HL-60 (cell line): ENCODE data around the gene PDHX.

ENCODE experiments used
- REST ChIP-seq: IDR thresholded peaks from 2 replicates; pipeline ENCODE4 v1.6.1; 2012; ENCODE audit warnings: low read depth; ENCODE audit not compliant: insufficient replicate concordance
- TF ChIP-seq, protein P1 (sequence below): IDR thresholded peaks from one replicate; pipeline ENCODE4 v1.5.1; 2011; ENCODE audit warnings: low read length, control low read depth, inconsistent platforms; ENCODE audit not compliant: insufficient read depth

- TF ChIP-seq, protein P1, sequence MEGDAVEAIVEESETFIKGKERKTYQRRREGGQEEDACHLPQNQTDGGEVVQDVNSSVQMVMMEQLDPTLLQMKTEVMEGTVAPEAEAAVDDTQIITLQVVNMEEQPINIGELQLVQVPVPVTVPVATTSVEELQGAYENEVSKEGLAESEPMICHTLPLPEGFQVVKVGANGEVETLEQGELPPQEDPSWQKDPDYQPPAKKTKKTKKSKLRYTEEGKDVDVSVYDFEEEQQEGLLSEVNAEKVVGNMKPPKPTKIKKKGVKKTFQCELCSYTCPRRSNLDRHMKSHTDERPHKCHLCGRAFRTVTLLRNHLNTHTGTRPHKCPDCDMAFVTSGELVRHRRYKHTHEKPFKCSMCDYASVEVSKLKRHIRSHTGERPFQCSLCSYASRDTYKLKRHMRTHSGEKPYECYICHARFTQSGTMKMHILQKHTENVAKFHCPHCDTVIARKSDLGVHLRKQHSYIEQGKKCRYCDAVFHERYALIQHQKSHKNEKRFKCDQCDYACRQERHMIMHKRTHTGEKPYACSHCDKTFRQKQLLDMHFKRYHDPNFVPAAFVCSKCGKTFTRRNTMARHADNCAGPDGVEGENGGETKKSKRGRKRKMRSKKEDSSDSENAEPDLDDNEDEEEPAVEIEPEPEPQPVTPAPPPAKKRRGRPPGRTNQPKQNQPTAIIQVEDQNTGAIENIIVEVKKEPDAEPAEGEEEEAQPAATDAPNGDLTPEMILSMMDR = no peak
- no peak for TF ChIP-seq REST
These were observed 124.7 kb downstream of the PDHX start for GRCh38 chr11:35041070-35041554.
